ENCODE measurements around the gene KCNIP4.

DNA sequence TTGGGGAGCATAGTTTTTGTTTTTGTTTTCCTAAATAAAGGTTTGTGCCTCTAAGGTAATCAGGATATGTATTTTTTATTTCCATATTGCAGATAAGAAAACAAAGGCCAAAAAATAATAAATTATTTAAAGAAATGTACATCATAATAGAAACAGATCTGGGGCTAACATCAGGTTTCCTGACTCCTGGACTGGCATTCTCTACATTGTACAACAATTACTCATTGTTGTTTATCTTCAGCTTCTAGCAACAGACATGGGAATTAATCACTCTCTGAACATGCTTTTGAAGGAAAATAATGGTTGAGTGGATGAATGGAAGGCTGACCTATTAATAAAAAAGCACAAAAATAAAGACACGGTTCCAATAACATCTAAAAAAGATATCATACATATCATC is 146.2 kb downstream of the KCNIP4 start:
- TF ChIP-seq, protein P1, sequence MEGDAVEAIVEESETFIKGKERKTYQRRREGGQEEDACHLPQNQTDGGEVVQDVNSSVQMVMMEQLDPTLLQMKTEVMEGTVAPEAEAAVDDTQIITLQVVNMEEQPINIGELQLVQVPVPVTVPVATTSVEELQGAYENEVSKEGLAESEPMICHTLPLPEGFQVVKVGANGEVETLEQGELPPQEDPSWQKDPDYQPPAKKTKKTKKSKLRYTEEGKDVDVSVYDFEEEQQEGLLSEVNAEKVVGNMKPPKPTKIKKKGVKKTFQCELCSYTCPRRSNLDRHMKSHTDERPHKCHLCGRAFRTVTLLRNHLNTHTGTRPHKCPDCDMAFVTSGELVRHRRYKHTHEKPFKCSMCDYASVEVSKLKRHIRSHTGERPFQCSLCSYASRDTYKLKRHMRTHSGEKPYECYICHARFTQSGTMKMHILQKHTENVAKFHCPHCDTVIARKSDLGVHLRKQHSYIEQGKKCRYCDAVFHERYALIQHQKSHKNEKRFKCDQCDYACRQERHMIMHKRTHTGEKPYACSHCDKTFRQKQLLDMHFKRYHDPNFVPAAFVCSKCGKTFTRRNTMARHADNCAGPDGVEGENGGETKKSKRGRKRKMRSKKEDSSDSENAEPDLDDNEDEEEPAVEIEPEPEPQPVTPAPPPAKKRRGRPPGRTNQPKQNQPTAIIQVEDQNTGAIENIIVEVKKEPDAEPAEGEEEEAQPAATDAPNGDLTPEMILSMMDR (IDR thresholded peaks at IDR 0.05): no peak
- TF ChIP-seq POLR2A (IDR thresholded peaks at IDR 0.05): no peak

All from heart left ventricle (tissue), 13 donors.